HCT116 (cell line): ENCODE measurements around the gene DNAJC19. TPM values are rescaled to one million over a fixed set of nuclear protein-coding genes. Genes with fewer than 3 reads are reported as not detected.

Experiments used
- ATAC-seq: fragments of 200-7000 bp; cut with Tn5 transposase; 2 replicates; pipeline ENCODE4 v1.9.1; 2020; ENCODE audit warnings: mild to moderate bottlenecking, moderate library complexity
- BruUV-seq: library from RNA; stranded (reverse); fragments of 400-500 nt; replicated peaks from 2 replicates; lab custom pipeline; 2021; lab: Mats Ljungman, UMichigan
- CTCF ChIA-PET: fragments of 300-600 bp; sonication (Branson Sonifier 250); formaldehyde crosslinking; loops from one replicate; lab custom pipeline; 2021; ENCODE audit warnings: antibody characterized with exemption; lab: Charles Lee
- POLR2A ChIA-PET: fragments of 300-600, 350-600 bp; sonication (Branson Sonifier 250); formaldehyde crosslinking; loops from one replicate; lab custom pipeline; 2021; ENCODE audit warnings: antibody characterized with exemption; lab: Charles Lee
- RAD21 ChIA-PET, 2 experiments: fragments of 300-600 bp; sonication (Branson Sonifier 250); formaldehyde crosslinking; loops; one replicate each; lab custom pipeline; 2023; ENCODE audit warnings: low total read pairs in 2 of 2; ENCODE audit not compliant: uncharacterized antibody in 2 of 2, unreplicated experiment in 2 of 2, low non-redundant PET in 1 of 2; lab: Charles Lee
- DNase-seq: peaks from one replicate; pipeline ENCODE4 v3.0.0-alpha.2; 2010; ENCODE audit warnings: low read depth, low spot score
- H2AFZ ChIP-seq: fragments of 200-600 bp; shearing (Covaris generic), sonication (generic); 2 replicates; pipeline ENCODE4 v1.6.1; 2017; ENCODE audit warnings: low read depth, mixed run types, mixed read lengths, antibody characterized with exemption, low read length; ENCODE audit not compliant: poor library complexity, severe bottlenecking
- H3K27ac ChIP-seq: 2 replicates; pipeline ENCODE4 v1.5.1; 2012; ENCODE audit warnings: low read depth, low read length
- H3K27me3 ChIP-seq: fragments of 200-600 bp; sonication (generic); 2 replicates; pipeline ENCODE4 v1.6.1; 2016; ENCODE audit warnings: mixed run types, low read length, mixed read lengths; ENCODE audit not compliant: insufficient read depth
- H3K36me3 ChIP-seq, 2 experiments: fragments of 200-500 bp in 1 of 2; fragments of 200-600 bp in 1 of 2; sonication (Bioruptor generic) in 1 of 2; sonication (generic) in 1 of 2; 2 replicates each; pipeline versions ENCODE4 v1.5.1 to v1.6.1; 2014 to 2016; ENCODE audit warnings: low read length in 2 of 2, inconsistent platforms in 1 of 2, mixed read lengths in 1 of 2, mixed run types in 1 of 2; ENCODE audit not compliant: insufficient read depth in 2 of 2, control insufficient read depth in 1 of 2
- H3K4me1 ChIP-seq, 2 experiments: fragments of 200-600 bp in 1 of 2; sonication (generic) in 1 of 2; 2 replicates each; pipeline versions ENCODE4 v1.5.1 to v1.6.1; 2012 to 2017; ENCODE audit warnings: low read length in 2 of 2, inconsistent platforms in 1 of 2, mild to moderate bottlenecking in 1 of 2, mixed read lengths in 1 of 2, mixed run types in 1 of 2, moderate library complexity in 1 of 2; ENCODE audit not compliant: insufficient read depth in 2 of 2, control insufficient read depth in 1 of 2
- H3K4me2 ChIP-seq: fragments of 200-600 bp; sonication (generic); 2 replicates; pipeline ENCODE4 v1.6.1; 2017; ENCODE audit warnings: mixed run types, low read length, mixed read lengths
- H3K4me3 ChIP-seq, 2 experiments: fragments of 200-600 bp in 1 of 2; sonication (generic) in 1 of 2; replicated peaks in 1 of 2; 2 replicates each; pipeline ENCODE4 v1.5.1; 2011 to 2016; ENCODE audit warnings: low read length in 2 of 2, control low read depth in 1 of 2, low read depth in 1 of 2, mild to moderate bottlenecking in 1 of 2, mixed read lengths in 1 of 2, mixed run types in 1 of 2
- H3K79me2 ChIP-seq: fragments of 200-600 bp; sonication (generic); 2 replicates; pipeline ENCODE4 v1.6.1; 2017; ENCODE audit warnings: mild to moderate bottlenecking, mixed run types, low read length, moderate library complexity, mixed read lengths; ENCODE audit not compliant: insufficient read depth
- H3K9ac ChIP-seq: fragments of 200-600 bp; sonication (generic); 2 replicates; pipeline ENCODE4 v1.6.1; 2016; ENCODE audit warnings: low read length, mixed read lengths
- H3K9me2 ChIP-seq: fragments of 200-600 bp; sonication (generic), shearing (Covaris generic); 2 replicates; pipeline ENCODE4 v1.6.1; 2017; ENCODE audit warnings: mixed run types, mild to moderate bottlenecking, moderate library complexity; ENCODE audit not compliant: insufficient read depth
- H3K9me3 ChIP-seq, 2 experiments: fragments of 200-500 bp in 1 of 2; fragments of 200-600 bp in 1 of 2; sonication (Bioruptor generic) in 1 of 2; sonication (generic) in 1 of 2; 2 replicates each; pipeline ENCODE4 v1.6.1; 2014 to 2017; ENCODE audit warnings: low read length in 2 of 2, mixed read lengths in 2 of 2, inconsistent platforms in 1 of 2, low read depth in 1 of 2, mild to moderate bottlenecking in 1 of 2, mixed run types in 1 of 2, moderate library complexity in 1 of 2; ENCODE audit not compliant: control insufficient read depth in 1 of 2, insufficient read depth in 1 of 2
- H4K20me1 ChIP-seq: fragments of 200-600 bp; sonication (generic), shearing (Covaris generic); 2 replicates; pipeline ENCODE4 v1.6.1; 2017; ENCODE audit warnings: mixed run types, mild to moderate bottlenecking, moderate library complexity; ENCODE audit not compliant: insufficient read depth
- CEBPB ChIP-seq: IDR thresholded peaks from 2 replicates; pipeline ENCODE4 v1.6.1; 2012; ENCODE audit warnings: low read depth
- ELF1 ChIP-seq: IDR thresholded peaks from 2 replicates; pipeline ENCODE4 v1.6.1; 2012; ENCODE audit warnings: low read depth, borderline replicate concordance
- EZH2 ChIP-seq: fragments of 200-600 bp; sonication (generic); IDR thresholded peaks from 2 replicates; pipeline ENCODE4 v1.6.1; 2017; ENCODE audit warnings: antibody characterized with exemption, mixed run types
- FOSL1 ChIP-seq: IDR thresholded peaks from 2 replicates; pipeline ENCODE4 v1.6.1; 2012; ENCODE audit warnings: low read depth
- JUND ChIP-seq: IDR thresholded peaks from 2 replicates; pipeline ENCODE4 v1.6.1; 2012
- POLR2A ChIP-seq: IDR thresholded peaks from 2 replicates; pipeline ENCODE4 v1.7.0; 2011; ENCODE audit warnings: borderline replicate concordance; ENCODE audit not compliant: insufficient read depth, insufficient read length; ENCODE audit errors: extremely low read depth
- RAD21 ChIP-seq: IDR thresholded peaks from 2 replicates; pipeline ENCODE4 v1.6.1; 2012; ENCODE audit warnings: low read depth, mild to moderate bottlenecking
- SRF ChIP-seq: IDR thresholded peaks from 2 replicates; pipeline ENCODE4 v1.6.1; 2012; ENCODE audit warnings: low read depth
- TCF7L2 ChIP-seq: IDR thresholded peaks from 2 replicates; pipeline ENCODE4 v1.7.0; 2011; ENCODE audit warnings: borderline replicate concordance, inconsistent platforms; ENCODE audit not compliant: insufficient read depth, insufficient read length; ENCODE audit errors: extremely low read depth
- ZFX ChIP-seq: fragments of 450-650 bp; IDR thresholded peaks from 2 replicates; pipeline ENCODE4 v1.6.1; 2017
- intact Hi-C: fragments of 100-400 bp; cut with micrococcal nuclease; formaldehyde crosslinking; loops from 2 replicates; pipeline ENCODE4 v1.10.0; 2022
- total RNA-seq: library from RNA; stranded (reverse); gene quantifications from one replicate; pipeline ENCODE4 v1.2.1, GENCODE V29; 2021; ENCODE audit not compliant: unreplicated experiment
- TF ChIP-seq, protein P1 (sequence below): IDR thresholded peaks from 2 replicates; pipeline ENCODE4 v1.6.1; 2012; ENCODE audit warnings: low read depth

Gene DNAJC19
- total RNA-seq, 1 experiment from 2014 or later: 61.2 TPM

DNA sequence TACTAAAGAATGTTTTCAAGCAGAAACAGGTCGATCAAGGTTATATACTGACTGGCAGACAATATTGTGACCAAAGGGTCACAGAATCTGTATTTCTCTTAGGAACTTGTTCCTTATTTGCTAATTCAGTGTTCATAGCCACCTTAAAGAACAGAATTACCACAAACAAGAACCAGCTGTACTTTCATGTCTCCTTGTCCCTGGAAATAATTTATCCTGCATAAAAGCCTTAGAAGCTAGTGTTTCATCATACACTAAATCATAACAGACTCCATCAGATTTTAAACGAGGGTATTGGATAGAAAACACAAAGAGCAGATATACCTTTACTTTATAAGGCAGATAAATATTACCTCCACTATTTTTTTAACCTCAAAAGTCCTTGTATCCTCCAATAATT is 6.4 kb downstream of the DNAJC19 start:
- POLR2A ChIA-PET: no interaction called here
- intact Hi-C loops: no loop called here
- Histone ChIP-seq H3K4me1 (no peaks in the 10 kb centered on the region), H3K27me3 (no peaks in the 10 kb centered on the region), H3K4me3 (no peak overlapping the region), H3K9me3 (no peaks in the 10 kb centered on the region), H2AFZ (no peak overlapping the region), H3K4me2 (no peak overlapping the region), H3K9me2 (no peaks in the 10 kb centered on the region), H3K36me3 (0 out of 4 replicates have a peak, but pooled peaks cover 4 to 7% of the 10 kb centered on the region in 2 experiments)
- RAD21 ChIA-PET: no interaction called here
- CTCF ChIA-PET: no interaction called here
- no peak for TF ChIP-seq CEBPB
- no peak for TF ChIP-seq TCF7L2
- no peak for TF ChIP-seq JUND
- TF ChIP-seq FOSL1: no peak
- no peak for TF ChIP-seq ZFX
- no peak for TF ChIP-seq POLR2A
- no peak for TF ChIP-seq EZH2
- TF ChIP-seq RAD21: no peak
- TF ChIP-seq, protein P1, sequence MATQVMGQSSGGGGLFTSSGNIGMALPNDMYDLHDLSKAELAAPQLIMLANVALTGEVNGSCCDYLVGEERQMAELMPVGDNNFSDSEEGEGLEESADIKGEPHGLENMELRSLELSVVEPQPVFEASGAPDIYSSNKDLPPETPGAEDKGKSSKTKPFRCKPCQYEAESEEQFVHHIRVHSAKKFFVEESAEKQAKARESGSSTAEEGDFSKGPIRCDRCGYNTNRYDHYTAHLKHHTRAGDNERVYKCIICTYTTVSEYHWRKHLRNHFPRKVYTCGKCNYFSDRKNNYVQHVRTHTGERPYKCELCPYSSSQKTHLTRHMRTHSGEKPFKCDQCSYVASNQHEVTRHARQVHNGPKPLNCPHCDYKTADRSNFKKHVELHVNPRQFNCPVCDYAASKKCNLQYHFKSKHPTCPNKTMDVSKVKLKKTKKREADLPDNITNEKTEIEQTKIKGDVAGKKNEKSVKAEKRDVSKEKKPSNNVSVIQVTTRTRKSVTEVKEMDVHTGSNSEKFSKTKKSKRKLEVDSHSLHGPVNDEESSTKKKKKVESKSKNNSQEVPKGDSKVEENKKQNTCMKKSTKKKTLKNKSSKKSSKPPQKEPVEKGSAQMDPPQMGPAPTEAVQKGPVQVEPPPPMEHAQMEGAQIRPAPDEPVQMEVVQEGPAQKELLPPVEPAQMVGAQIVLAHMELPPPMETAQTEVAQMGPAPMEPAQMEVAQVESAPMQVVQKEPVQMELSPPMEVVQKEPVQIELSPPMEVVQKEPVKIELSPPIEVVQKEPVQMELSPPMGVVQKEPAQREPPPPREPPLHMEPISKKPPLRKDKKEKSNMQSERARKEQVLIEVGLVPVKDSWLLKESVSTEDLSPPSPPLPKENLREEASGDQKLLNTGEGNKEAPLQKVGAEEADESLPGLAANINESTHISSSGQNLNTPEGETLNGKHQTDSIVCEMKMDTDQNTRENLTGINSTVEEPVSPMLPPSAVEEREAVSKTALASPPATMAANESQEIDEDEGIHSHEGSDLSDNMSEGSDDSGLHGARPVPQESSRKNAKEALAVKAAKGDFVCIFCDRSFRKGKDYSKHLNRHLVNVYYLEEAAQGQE: no peak
- TF ChIP-seq ELF1: no peak
- no peak for TF ChIP-seq SRF
- TF ChIP-seq, all 23 proteins: peak for 0
- DNase-seq (no peak), ATAC-seq (no peak)
- BruUV-seq: no TSS peak
- H3K27ac ChIP-seq: no peak overlapping the region
- no peak overlapping the region for H3K9ac ChIP-seq
- H3K79me2 ChIP-seq: peaks cover 8% of the 10 kb centered on the region
- peaks cover 5% of the 10 kb centered on the region; the same call in 1 of the 2 replicates for H4K20me1 ChIP-seq
